Brain microvascular endothelial cell (primary cell): Measurements from ENCODE around the gene RANBP17.

Source experiments
- DNase-seq: peaks from one replicate; pipeline ENCODE4 v3.0.0-alpha.2; 2020
- H3K27ac ChIP-seq: fragments of 250-450 bp; sonication (Bioruptor Pico); 2 replicates; pipeline ENCODE4 v1.5.1; 2020; ENCODE audit warnings: mild to moderate bottlenecking, moderate library complexity
- H3K27me3 ChIP-seq: fragments of 250-450 bp; sonication (Bioruptor Pico); replicated peaks from 2 replicates; pipeline ENCODE4 v1.5.1; 2020; ENCODE audit warnings: mild to moderate bottlenecking
- H3K36me3 ChIP-seq: fragments of 250-450 bp; sonication (Bioruptor Pico); replicated peaks from 2 replicates; pipeline ENCODE4 v1.5.1; 2020; ENCODE audit warnings: mild to moderate bottlenecking
- H3K4me3 ChIP-seq: 2 replicates; pipeline ENCODE4 v1.5.1; 2011; ENCODE audit warnings: low read depth, mild to moderate bottlenecking, control low read depth, low read length, moderate library complexity
- in situ Hi-C: cut with HindIII; loops from 2 replicates; pipeline ENCODE4 v1.10.0; 2017; ENCODE audit warnings: low sequenced_read_pairs, low pct_ligation_motif_present
- TF ChIP-seq, protein P1 (sequence below): IDR thresholded peaks from 2 replicates; pipeline ENCODE4 v1.5.1; 2011; ENCODE audit warnings: low read depth, mild to moderate bottlenecking, moderate library complexity, low read length, control low read depth, inconsistent platforms; ENCODE audit errors: missing control alignments

RANBP17 gene

DNA sequence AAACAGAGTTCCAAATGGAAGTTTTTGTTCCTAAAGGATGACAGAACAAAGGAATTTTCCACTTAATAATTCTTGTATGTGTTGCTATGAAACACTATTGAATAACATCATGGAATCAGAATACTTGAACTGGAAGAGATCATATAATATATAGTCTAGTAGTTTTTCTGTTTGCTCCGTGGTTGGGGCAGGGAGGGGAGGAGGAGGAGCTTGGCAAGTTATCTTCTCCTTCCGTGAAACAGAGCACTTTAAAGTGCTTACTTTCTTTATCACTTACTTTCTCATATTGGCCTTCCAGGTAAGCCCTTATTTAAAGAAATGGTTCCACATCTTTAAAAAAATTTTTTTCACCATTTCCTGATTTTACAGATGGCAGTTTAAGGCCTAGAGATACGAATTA lies 281.4 kb downstream of the RANBP17 start:
- Histone ChIP-seq H3K36me3 (no peaks in the 10 kb centered on the region), H3K27ac (no peak overlapping the region), H3K27me3 (no peaks in the 10 kb centered on the region), H3K4me3 (no peak overlapping the region)
- TF ChIP-seq, protein P1, sequence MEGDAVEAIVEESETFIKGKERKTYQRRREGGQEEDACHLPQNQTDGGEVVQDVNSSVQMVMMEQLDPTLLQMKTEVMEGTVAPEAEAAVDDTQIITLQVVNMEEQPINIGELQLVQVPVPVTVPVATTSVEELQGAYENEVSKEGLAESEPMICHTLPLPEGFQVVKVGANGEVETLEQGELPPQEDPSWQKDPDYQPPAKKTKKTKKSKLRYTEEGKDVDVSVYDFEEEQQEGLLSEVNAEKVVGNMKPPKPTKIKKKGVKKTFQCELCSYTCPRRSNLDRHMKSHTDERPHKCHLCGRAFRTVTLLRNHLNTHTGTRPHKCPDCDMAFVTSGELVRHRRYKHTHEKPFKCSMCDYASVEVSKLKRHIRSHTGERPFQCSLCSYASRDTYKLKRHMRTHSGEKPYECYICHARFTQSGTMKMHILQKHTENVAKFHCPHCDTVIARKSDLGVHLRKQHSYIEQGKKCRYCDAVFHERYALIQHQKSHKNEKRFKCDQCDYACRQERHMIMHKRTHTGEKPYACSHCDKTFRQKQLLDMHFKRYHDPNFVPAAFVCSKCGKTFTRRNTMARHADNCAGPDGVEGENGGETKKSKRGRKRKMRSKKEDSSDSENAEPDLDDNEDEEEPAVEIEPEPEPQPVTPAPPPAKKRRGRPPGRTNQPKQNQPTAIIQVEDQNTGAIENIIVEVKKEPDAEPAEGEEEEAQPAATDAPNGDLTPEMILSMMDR = no peak
- DNase-seq = no peak
- in situ Hi-C loops = no loop called here

DNA sequence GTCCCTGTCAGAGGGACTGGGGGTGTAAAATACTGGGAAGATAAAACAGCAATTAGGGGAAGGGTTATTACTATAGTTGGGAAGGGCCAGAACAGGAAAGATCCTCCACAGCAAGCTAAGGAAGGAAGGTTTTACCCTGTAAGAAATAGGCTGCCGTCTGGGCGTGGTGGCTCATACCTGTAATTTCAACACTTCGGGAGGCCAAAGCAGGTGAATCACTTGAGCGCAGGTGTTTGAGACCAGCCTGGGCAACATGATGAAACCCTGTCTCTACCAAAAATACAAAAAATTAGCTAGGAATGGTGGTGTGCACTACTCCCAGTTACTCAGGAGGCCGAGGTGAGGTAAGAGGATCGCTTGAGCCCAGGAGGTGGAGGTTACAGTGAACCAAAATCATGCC lies 282.1 kb downstream of the RANBP17 start:
- no peak overlapping the region for H3K4me3 ChIP-seq
- H3K36me3 ChIP-seq = no peaks in the 10 kb centered on the region
- H3K27ac ChIP-seq = no peak overlapping the region
- TF ChIP-seq, protein P1 = no peak
- DNase-seq = no peak
- in situ Hi-C loops = no loop called here
- H3K27me3 ChIP-seq = no peaks in the 10 kb centered on the region

DNA sequence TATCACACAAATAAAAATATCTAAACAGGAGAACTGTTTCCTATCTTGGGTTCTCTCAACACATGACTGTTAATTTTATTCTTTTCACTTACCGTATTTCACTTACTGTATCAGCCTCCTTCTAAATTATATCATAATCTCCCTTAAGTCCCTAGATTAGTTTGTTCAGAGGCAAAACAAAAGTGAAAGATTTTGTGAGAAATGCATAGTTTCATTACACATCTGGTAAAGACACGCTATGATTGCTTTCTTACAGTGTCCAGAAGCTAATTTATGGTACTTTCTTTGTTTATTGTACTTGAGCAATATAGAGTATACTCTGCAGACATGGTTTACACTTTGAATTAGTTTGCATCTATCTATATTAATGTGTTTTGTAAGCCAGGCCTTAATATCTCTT lies 287.5 kb downstream of the RANBP17 start:
- no peak overlapping the region for H3K27ac ChIP-seq
- no peaks in the 10 kb centered on the region for H3K27me3 ChIP-seq
- H3K36me3 ChIP-seq = no peaks in the 10 kb centered on the region
- in situ Hi-C loops = no loop called here
- no peak for DNase-seq
- TF ChIP-seq, protein P1 = no peak
- H3K4me3 ChIP-seq = no peak overlapping the region

DNA sequence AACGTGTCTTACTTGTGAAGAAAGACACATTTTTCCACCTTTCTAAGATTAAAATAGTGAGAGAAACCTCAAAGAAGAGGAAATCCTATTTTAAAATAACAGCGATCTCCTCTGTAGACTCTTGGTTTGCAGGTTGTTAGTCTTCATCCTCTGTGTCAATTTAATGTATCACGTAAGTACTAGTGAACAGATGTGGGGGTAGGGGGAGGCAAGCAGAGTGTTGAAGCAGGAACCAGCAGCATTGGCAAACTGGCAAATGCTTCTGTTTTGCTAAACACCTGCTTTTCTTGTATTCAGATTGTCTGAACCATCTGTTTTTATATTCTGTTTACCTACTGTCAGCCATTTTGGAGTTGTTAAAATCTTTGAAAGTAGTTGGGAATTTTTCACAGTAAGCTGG lies 288.0 kb downstream of the RANBP17 start:
- no peaks in the 10 kb centered on the region for H3K36me3 ChIP-seq
- in situ Hi-C loops = no loop called here
- H3K27ac ChIP-seq = no peak overlapping the region
- H3K4me3 ChIP-seq = no peak overlapping the region
- no peak for DNase-seq
- TF ChIP-seq, protein P1 = no peak
- no peaks in the 10 kb centered on the region for H3K27me3 ChIP-seq

DNA sequence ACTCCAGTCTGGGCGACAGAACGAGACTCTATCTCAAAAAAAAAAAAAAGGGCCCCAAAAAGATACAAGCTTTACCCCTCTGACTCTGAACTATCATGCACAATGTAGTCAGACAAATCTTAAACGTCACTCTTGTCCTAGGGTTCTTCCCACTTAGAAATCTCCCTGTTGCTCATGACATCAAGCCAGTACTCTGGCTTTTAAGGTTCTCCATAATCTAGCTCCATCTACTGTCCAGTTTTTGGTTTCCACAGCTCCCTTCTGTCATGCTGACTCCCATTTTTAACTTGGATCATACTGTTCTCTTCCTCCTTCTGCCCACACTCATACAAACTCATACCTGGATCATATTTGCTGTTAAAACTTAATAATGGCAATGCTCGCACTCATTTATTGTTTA lies 290.6 kb downstream of the RANBP17 start:
- TF ChIP-seq, protein P1 = peak; percentile 48
- peak; percentile 36 for DNase-seq
- H3K27me3 ChIP-seq = no peaks in the 10 kb centered on the region
- in situ Hi-C loops = no loop called here
- no peak overlapping the region for H3K27ac ChIP-seq
- H3K4me3 ChIP-seq = no peak overlapping the region
- no peaks in the 10 kb centered on the region for H3K36me3 ChIP-seq

DNA sequence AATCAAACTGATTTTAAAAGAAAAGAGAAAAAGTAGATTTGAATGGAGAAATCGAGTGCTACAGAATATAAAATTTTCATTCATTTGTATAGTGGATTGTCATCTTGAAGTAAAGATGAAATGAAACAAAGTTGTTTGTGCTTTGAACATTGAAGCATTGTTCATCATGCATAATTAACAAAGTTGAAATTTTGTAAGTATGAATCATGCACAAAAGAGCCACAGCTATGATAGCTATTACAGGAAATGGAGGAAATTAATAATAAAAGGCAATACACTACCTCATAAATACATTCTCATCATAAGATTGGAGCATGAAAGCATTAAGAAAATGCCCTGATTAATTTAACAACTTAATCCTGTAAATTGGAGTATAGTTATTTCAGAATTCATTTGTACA lies 293.8 kb downstream of the RANBP17 start:
- TF ChIP-seq, protein P1 = no peak
- Histone ChIP-seq H3K27ac (no peak overlapping the region), H3K36me3 (no peaks in the 10 kb centered on the region), H3K27me3 (no peaks in the 10 kb centered on the region), H3K4me3 (no peak overlapping the region)
- no peak for DNase-seq
- in situ Hi-C loops = no loop called here
